H1 (cell line): ENCODE measurements around the gene GRIK4. TPM values are rescaled to one million over a fixed set of nuclear protein-coding genes. Genes with fewer than 3 reads are reported as not detected.

Experiments used
- POLR2AphosphoS5 ChIP-seq: IDR thresholded peaks from 2 replicates; pipeline ENCODE4 v1.6.1; 2011; ENCODE audit warnings: low read depth, low read length
- RAD21 ChIP-seq, 2 experiments: IDR thresholded peaks in 1 of 2; conservative IDR thresholded peaks in 1 of 2; 2 replicates each; pipeline ENCODE4 v1.6.1; 2011; ENCODE audit warnings: low read depth in 2 of 2, low read length in 2 of 2, improper control_type of control experiment in 1 of 2, inconsistent platforms in 1 of 2, mild to moderate bottlenecking in 1 of 2, moderate library complexity in 1 of 2
- polyA plus RNA-seq, 7 experiments: library from polyadenylated mRNA; depleted of rRNA in 3 of 7; stranded (reverse) in 5 of 7; unstranded in 2 of 7; fragments of >200 nt in 5 of 7; fragments of 200-250 nt in 2 of 7; gene quantifications; 1 replicate in 5 of 7; 2 replicates in 1 of 7; 4 replicates in 1 of 7; pipeline versions ENCODE4 v1.2.1 to v1.2.3, GENCODE V29; 2011 to 2013; ENCODE audit warnings: missing spikeins in 2 of 7, mixed read lengths in 2 of 7
- total RNA-seq: library from RNA; stranded (reverse); fragmentation: NEBNext Ultra II Directional; extraction: Animal tissue kit (Norgen Biotek cat#: 25700); gene quantifications from 2 replicates; pipeline ENCODE4 v1.2.1, GENCODE V29; 2021

The GRIK4 gene
- total and polyA plus RNA-seq, 2 of the 8 experiments (the other 6 are each of a cell fraction or from before 2014, with no cell fraction given): 1.2 to 2.9 TPM

- TF ChIP-seq RAD21 (IDR thresholded peaks at IDR 0.05 in 1 of 2, conservative IDR thresholded peaks at IDR 0.05 in 1 of 2; ENCODE audit: low read depth in 2 of 2, low read length in 2 of 2) (no peak), POLR2AphosphoS5 (no peak)
Observed at GRCh38 chr11:120974965-120975364, 463.4 kb downstream of the GRIK4 start (continued).
